ENCODE results near the gene BRSK1. TPM values are rescaled to one million over a fixed set of nuclear protein-coding genes. Genes with fewer than 3 reads are reported as not detected.

Gene BRSK1
- total and polyA plus RNA-seq, 2 donors (not counting 1 experiment from before 2014, with no cell fraction given), result 5.1 TPM

- H4K20me1 ChIP-seq (ENCODE audit: control insufficient read depth, extremely low read depth, insufficient read depth, low read length), result no peaks in the 10 kb centered on the region
- H3K36me3 ChIP-seq (ENCODE audit: control insufficient read depth, insufficient read depth, low read length), result peaks cover 2% of the 10 kb centered on the region
- peaks cover 2% of the 10 kb centered on the region for H3K79me2 ChIP-seq (ENCODE audit: control insufficient read depth, insufficient read depth, low read length)
- no peak overlapping the region for H3K4me3 ChIP-seq (replicated peaks in 1 of 4; ENCODE audit: control extremely low read depth in 1 of 4, insufficient read depth in 1 of 4, low read depth in 3 of 4, low read length in 4 of 4)
- no peak for DNase-seq (ENCODE audit: low read depth in 2 of 2)
- no peaks in the 10 kb centered on the region for H3K9me3 ChIP-seq (ENCODE audit: control insufficient read depth, insufficient read depth, low read depth, low read length)
- TF ChIP-seq CTCF (conservative IDR thresholded peaks at IDR 0.05 in 1 of 2, IDR thresholded peaks at IDR 0.05 in 1 of 2; ENCODE audit: low read depth in 1 of 2, low read length in 2 of 2) (no peak), EZH2 (IDR thresholded peaks at IDR 0.05; ENCODE audit: low read length, missing control alignments) (no peak)
- H3K4me1 ChIP-seq (ENCODE audit: control insufficient read depth, extremely low read depth, insufficient read depth, low read length), result no peaks in the 10 kb centered on the region
- H2AFZ ChIP-seq (ENCODE audit: low read length), result no peak overlapping the region
- H3K27me3 ChIP-seq (ENCODE audit: control insufficient read depth, insufficient read depth, low read length), result no peaks in the 10 kb centered on the region
- H3K27ac ChIP-seq (ENCODE audit: insufficient read depth, low read length), result no peak overlapping the region
- no peak overlapping the region for H3K4me2 ChIP-seq (ENCODE audit: extremely low read depth, insufficient read depth, low read length)
- H3K9ac ChIP-seq (ENCODE audit: insufficient read depth, low read length), result no peak overlapping the region
These were observed 17.9 kb upstream of the BRSK1 start for GRCh38 chr19:55265723-55266386.

- no peaks in the 10 kb centered on the region for H3K4me1 ChIP-seq (ENCODE audit: control insufficient read depth, extremely low read depth, insufficient read depth, low read length)
- no peaks in the 10 kb centered on the region for H4K20me1 ChIP-seq (ENCODE audit: control insufficient read depth, extremely low read depth, insufficient read depth, low read length)
- H3K9me3 ChIP-seq (ENCODE audit: control insufficient read depth, insufficient read depth, low read depth, low read length), result no peaks in the 10 kb centered on the region
- H3K36me3 ChIP-seq (ENCODE audit: control insufficient read depth, insufficient read depth, low read length), result peaks cover 2% of the 10 kb centered on the region
- H3K4me3 ChIP-seq (replicated peaks in 1 of 4; ENCODE audit: control extremely low read depth in 1 of 4, insufficient read depth in 1 of 4, low read depth in 3 of 4, low read length in 4 of 4), result no peak overlapping the region
- peaks cover 2% of the 10 kb centered on the region for H3K79me2 ChIP-seq (ENCODE audit: control insufficient read depth, insufficient read depth, low read length)
- no peak overlapping the region for H3K9ac ChIP-seq (ENCODE audit: insufficient read depth, low read length)
- no peak overlapping the region for H3K4me2 ChIP-seq (ENCODE audit: extremely low read depth, insufficient read depth, low read length)
- H3K27me3 ChIP-seq (ENCODE audit: control insufficient read depth, insufficient read depth, low read length), result no peaks in the 10 kb centered on the region
- H3K27ac ChIP-seq (ENCODE audit: insufficient read depth, low read length), result no peak overlapping the region
- no peak for DNase-seq (ENCODE audit: low read depth in 2 of 2)
- TF ChIP-seq EZH2 (IDR thresholded peaks at IDR 0.05; ENCODE audit: low read length, missing control alignments) (no peak), CTCF (conservative IDR thresholded peaks at IDR 0.05 in 1 of 2, IDR thresholded peaks at IDR 0.05 in 1 of 2; ENCODE audit: low read depth in 1 of 2, low read length in 2 of 2) (no peak)
- H2AFZ ChIP-seq (ENCODE audit: low read length), result no peak overlapping the region
These were observed 17.4 kb upstream of the BRSK1 start for GRCh38 chr19:55266404-55266803.

GRCh38 chr19:55266840-55267239 lies 17.0 kb upstream of the BRSK1 start:
- H3K79me2 ChIP-seq (ENCODE audit: control insufficient read depth, insufficient read depth, low read length), result peaks cover 2% of the 10 kb centered on the region
- no peak for DNase-seq (ENCODE audit: low read depth in 2 of 2)
- TF ChIP-seq CTCF (conservative IDR thresholded peaks at IDR 0.05 in 1 of 2, IDR thresholded peaks at IDR 0.05 in 1 of 2; ENCODE audit: low read depth in 1 of 2, low read length in 2 of 2) (no peak), EZH2 (IDR thresholded peaks at IDR 0.05; ENCODE audit: low read length, missing control alignments) (no peak)
- H3K27me3 ChIP-seq (ENCODE audit: control insufficient read depth, insufficient read depth, low read length), result no peaks in the 10 kb centered on the region
- H3K4me3 ChIP-seq (replicated peaks in 1 of 4; ENCODE audit: control extremely low read depth in 1 of 4, insufficient read depth in 1 of 4, low read depth in 3 of 4, low read length in 4 of 4), result no peak overlapping the region
- H3K36me3 ChIP-seq (ENCODE audit: control insufficient read depth, insufficient read depth, low read length), result peaks cover 2% of the 10 kb centered on the region
- no peak overlapping the region for H3K27ac ChIP-seq (ENCODE audit: insufficient read depth, low read length)
- no peaks in the 10 kb centered on the region for H4K20me1 ChIP-seq (ENCODE audit: control insufficient read depth, extremely low read depth, insufficient read depth, low read length)
- H3K9me3 ChIP-seq (ENCODE audit: control insufficient read depth, insufficient read depth, low read depth, low read length), result no peaks in the 10 kb centered on the region
- H2AFZ ChIP-seq (ENCODE audit: low read length), result no peak overlapping the region
- no peak overlapping the region for H3K9ac ChIP-seq (ENCODE audit: insufficient read depth, low read length)
- no peak overlapping the region for H3K4me2 ChIP-seq (ENCODE audit: extremely low read depth, insufficient read depth, low read length)
- H3K4me1 ChIP-seq (ENCODE audit: control insufficient read depth, extremely low read depth, insufficient read depth, low read length), result no peaks in the 10 kb centered on the region

Data from fibroblast of lung (primary cell).